ENCODE measurements around the gene CISD3.
A peak's percentile ranks its signal among the peaks of the same experiment; 100 is the strongest.

CISD3 gene

GRCh38 chr17:38745545-38745944, 15.4 kb downstream of the CISD3 start:
- DNase-seq (ENCODE audit: low spot score), result no peak

GRCh38 chr17:38746004-38746848, 16.1 kb downstream of the CISD3 start:
- no peak for DNase-seq (ENCODE audit: low spot score)

GRCh38 chr17:38746849-38747462, 16.8 kb downstream of the CISD3 start:
- no peak for DNase-seq (ENCODE audit: low spot score)

GRCh38 chr17:38747463-38748148, 17.5 kb downstream of the CISD3 start:
- no peak for DNase-seq (ENCODE audit: low spot score)

- DNase-seq (ENCODE audit: low spot score), result peak; percentile 80
Measured at GRCh38 chr17:38748149-38748891, 18.2 kb downstream of the CISD3 start, which contains the start of gene PCGF2. Gene PCGF2 (minus strand): TSS chr17:38748336. CDS start chr17:38740402, 7,934 bp downstream.

GRCh38 chr17:38748892-38749222, 18.7 kb downstream of the CISD3 start:
- no peak for DNase-seq (ENCODE audit: low spot score)

GRCh38 chr17:38749223-38750043, 19.3 kb downstream of the CISD3 start:
- peak; percentile 45 for DNase-seq (ENCODE audit: low spot score)

- no peak for DNase-seq (ENCODE audit: low spot score)
Measured at GRCh38 chr17:38750044-38750311, 19.8 kb downstream of the CISD3 start.

GRCh38 chr17:38750312-38751121, 20.4 kb downstream of the CISD3 start:
- no peak for DNase-seq (ENCODE audit: low spot score)

GRCh38 chr17:38751144-38751807, 21.1 kb downstream of the CISD3 start:
- no peak for DNase-seq (ENCODE audit: low spot score)

- DNase-seq (ENCODE audit: low spot score), result peak; percentile 83
Measured at GRCh38 chr17:38751808-38752307, 21.7 kb downstream of the CISD3 start.

GRCh38 chr17:38752308-38753070, 22.3 kb downstream of the CISD3 start, which contains the start of gene PSMB3:
Gene PSMB3 (plus strand): TSS chr17:38752741. CDS start chr17:38752827, 86 bp downstream.
- peak; percentile 99 for DNase-seq (ENCODE audit: low spot score)

GRCh38 chr17:38753071-38753506, 22.9 kb downstream of the CISD3 start:
- DNase-seq (ENCODE audit: low spot score), result no peak

GRCh38 chr17:38761612-38762011, 31.5 kb downstream of the CISD3 start:
- DNase-seq (ENCODE audit: low spot score), result no peak

GRCh38 chr17:38762231-38762630, 32.1 kb downstream of the CISD3 start:
- no peak for DNase-seq (ENCODE audit: low spot score)

GRCh38 chr17:38766341-38766740, 36.2 kb downstream of the CISD3 start:
- DNase-seq (ENCODE audit: low spot score), result no peak

GRCh38 chr17:38768417-38768816, 38.3 kb downstream of the CISD3 start:
- DNase-seq (ENCODE audit: low spot score), result no peak

GRCh38 chr17:38773258-38773657, 43.1 kb downstream of the CISD3 start:
- no peak for DNase-seq (ENCODE audit: low spot score)

GRCh38 chr17:38777641-38778250, 47.6 kb downstream of the CISD3 start:
- DNase-seq (ENCODE audit: low spot score), result no peak
